Measurements from ENCODE around the gene C1orf210.

DNA sequence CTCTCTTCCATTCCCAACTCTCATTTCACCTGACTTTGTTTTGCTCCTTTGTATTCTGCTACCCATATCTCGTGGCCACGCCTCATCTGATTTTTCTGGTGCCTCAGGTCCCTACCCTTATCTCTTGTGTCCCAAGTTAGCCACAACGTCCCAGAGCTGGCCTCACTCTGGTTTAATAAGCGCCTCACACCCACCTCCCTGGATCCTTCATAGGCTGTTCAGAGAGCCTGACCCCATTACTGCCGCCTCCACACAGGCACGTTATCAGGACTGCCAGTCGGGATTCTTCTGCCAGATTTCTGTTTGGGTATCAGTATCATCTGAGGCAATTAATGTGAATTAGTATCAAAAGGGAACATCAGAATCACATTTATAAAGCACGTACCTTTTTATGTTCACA, 50.3 kb downstream of the C1orf210 start:
- TF ChIP-seq, protein P1, sequence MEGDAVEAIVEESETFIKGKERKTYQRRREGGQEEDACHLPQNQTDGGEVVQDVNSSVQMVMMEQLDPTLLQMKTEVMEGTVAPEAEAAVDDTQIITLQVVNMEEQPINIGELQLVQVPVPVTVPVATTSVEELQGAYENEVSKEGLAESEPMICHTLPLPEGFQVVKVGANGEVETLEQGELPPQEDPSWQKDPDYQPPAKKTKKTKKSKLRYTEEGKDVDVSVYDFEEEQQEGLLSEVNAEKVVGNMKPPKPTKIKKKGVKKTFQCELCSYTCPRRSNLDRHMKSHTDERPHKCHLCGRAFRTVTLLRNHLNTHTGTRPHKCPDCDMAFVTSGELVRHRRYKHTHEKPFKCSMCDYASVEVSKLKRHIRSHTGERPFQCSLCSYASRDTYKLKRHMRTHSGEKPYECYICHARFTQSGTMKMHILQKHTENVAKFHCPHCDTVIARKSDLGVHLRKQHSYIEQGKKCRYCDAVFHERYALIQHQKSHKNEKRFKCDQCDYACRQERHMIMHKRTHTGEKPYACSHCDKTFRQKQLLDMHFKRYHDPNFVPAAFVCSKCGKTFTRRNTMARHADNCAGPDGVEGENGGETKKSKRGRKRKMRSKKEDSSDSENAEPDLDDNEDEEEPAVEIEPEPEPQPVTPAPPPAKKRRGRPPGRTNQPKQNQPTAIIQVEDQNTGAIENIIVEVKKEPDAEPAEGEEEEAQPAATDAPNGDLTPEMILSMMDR (optimal IDR thresholded peaks at IDR 0.05 in 1 of 3, IDR thresholded peaks at IDR 0.05 in 1 of 3, conservative IDR thresholded peaks at IDR 0.05 in 1 of 3; ENCODE audit: extremely low read depth in 1 of 3, insufficient read depth in 2 of 3, low read length in 3 of 3) = no peak
- TF ChIP-seq EZH2 (IDR thresholded peaks at IDR 0.05; ENCODE audit: low read length) = no peak
